ENCODE measurements around the gene FAM210B. TPM values are rescaled to one million over a fixed set of nuclear protein-coding genes. Genes with fewer than 3 reads are reported as not detected.

FAM210B gene
- total and polyA plus RNA-seq, 2 of the 8 experiments (the other 6 are each of a cell fraction or from before 2014, with no cell fraction given), result 9.4 to 15.0 TPM

DNA sequence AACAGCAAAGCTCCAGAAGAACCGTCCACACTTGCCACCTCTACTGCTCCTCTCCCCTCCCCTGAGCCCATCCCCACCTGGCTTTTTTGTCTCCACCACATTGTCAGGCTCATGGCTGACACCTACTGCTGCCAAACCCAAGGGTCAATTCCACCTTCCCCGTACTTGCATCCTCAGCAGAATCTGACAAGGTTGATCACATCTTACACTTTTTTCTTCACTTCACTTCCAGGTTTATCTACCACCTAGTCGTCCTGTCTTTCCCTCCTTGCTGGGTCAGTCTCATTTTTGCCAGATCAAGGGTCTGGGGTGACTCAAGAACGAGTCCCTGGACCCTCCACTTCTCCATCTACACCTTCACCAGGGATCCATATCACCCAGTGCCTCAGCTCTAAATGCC is 30.1 kb downstream of the FAM210B start (continued):
- TF ChIP-seq, protein P1, sequence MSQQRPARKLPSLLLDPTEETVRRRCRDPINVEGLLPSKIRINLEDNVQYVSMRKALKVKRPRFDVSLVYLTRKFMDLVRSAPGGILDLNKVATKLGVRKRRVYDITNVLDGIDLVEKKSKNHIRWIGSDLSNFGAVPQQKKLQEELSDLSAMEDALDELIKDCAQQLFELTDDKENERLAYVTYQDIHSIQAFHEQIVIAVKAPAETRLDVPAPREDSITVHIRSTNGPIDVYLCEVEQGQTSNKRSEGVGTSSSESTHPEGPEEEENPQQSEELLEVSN (IDR thresholded peaks at IDR 0.05), result no peak
- TF ChIP-seq YY1 (IDR thresholded peaks at IDR 0.05; ENCODE audit: low read depth, low read length), result no peak
- TF ChIP-seq HDAC2 (IDR thresholded peaks at IDR 0.05; ENCODE audit: borderline replicate concordance in 1 of 2, low read depth in 2 of 2, low read length in 2 of 2), result no peak
- TF ChIP-seq, protein P2, sequence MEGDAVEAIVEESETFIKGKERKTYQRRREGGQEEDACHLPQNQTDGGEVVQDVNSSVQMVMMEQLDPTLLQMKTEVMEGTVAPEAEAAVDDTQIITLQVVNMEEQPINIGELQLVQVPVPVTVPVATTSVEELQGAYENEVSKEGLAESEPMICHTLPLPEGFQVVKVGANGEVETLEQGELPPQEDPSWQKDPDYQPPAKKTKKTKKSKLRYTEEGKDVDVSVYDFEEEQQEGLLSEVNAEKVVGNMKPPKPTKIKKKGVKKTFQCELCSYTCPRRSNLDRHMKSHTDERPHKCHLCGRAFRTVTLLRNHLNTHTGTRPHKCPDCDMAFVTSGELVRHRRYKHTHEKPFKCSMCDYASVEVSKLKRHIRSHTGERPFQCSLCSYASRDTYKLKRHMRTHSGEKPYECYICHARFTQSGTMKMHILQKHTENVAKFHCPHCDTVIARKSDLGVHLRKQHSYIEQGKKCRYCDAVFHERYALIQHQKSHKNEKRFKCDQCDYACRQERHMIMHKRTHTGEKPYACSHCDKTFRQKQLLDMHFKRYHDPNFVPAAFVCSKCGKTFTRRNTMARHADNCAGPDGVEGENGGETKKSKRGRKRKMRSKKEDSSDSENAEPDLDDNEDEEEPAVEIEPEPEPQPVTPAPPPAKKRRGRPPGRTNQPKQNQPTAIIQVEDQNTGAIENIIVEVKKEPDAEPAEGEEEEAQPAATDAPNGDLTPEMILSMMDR (IDR thresholded peaks at IDR 0.05; ENCODE audit: control extremely low read depth in 1 of 3, insufficient read depth in 1 of 3, low read depth in 1 of 3, low read length in 3 of 3), result no peak

Measured in H1 (cell line).